ENCODE data around the gene LAMA5. TPM values are rescaled to one million over a fixed set of nuclear protein-coding genes. Genes with fewer than 3 reads are reported as not detected.

Gene LAMA5
- total and polyA plus RNA-seq, 9 donors, result 4.7 to 115 (median 42.2) TPM

DNA sequence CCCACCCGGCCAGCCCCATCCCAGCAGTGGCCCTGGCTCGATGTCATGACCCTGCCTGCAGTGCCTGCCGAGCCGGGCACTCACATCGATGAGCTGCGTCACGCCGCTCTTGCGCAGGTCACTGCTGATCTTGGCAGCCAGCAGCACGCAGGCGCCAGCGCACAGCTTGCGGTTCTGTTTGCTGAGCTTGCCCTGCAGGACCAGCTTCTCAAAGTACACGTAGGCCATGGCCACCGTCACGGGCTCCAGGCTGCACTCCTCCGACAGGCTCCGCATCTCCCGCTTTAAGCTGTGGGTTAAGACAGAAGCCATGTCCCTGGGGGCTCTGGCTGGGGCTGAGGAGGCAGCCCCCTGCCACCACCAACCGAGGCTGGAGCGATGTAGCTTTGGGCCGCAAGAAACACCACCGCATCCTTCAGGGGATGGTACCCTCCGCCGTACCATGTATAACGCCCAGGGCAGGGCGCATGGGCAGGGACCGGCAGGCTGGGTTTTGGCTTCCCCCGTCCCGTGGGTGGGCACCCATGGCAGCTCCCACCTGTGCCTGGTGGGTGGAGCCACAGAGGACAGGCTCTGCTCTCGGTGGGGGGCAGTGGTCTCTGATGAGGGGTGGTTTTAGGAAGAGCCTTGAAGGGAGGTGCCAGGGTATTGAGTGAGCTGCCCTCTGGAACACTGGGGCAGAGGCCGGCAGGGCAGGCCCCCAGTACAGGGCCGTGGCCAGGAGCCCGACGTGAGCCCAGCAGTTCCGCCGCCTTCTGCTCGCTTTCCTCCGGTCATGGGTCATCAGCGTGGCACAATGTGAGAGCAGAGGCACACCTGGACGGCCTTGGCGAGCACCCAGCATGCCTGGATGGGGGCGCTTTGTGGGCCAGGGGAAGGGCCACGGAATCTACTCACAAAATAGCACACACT lies 24.3 kb upstream of the LAMA5 start:
- no peak for DNase-seq
- H3K4me3 ChIP-seq, result no peak overlapping the region
- intact Hi-C loops (cut with DNase I), result no loop called here
- H3K27me3 ChIP-seq, result no peaks in the 10 kb centered on the region
- TF ChIP-seq POLR2A (IDR thresholded peaks at IDR 0.05), result no peak
- TF ChIP-seq, protein P1, sequence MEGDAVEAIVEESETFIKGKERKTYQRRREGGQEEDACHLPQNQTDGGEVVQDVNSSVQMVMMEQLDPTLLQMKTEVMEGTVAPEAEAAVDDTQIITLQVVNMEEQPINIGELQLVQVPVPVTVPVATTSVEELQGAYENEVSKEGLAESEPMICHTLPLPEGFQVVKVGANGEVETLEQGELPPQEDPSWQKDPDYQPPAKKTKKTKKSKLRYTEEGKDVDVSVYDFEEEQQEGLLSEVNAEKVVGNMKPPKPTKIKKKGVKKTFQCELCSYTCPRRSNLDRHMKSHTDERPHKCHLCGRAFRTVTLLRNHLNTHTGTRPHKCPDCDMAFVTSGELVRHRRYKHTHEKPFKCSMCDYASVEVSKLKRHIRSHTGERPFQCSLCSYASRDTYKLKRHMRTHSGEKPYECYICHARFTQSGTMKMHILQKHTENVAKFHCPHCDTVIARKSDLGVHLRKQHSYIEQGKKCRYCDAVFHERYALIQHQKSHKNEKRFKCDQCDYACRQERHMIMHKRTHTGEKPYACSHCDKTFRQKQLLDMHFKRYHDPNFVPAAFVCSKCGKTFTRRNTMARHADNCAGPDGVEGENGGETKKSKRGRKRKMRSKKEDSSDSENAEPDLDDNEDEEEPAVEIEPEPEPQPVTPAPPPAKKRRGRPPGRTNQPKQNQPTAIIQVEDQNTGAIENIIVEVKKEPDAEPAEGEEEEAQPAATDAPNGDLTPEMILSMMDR (IDR thresholded peaks at IDR 0.05), result no peak
- H3K9me3 ChIP-seq, result no peaks in the 10 kb centered on the region
- H3K27ac ChIP-seq, result no peak overlapping the region
- no peaks in the 10 kb centered on the region for H3K36me3 ChIP-seq
- peaks cover 9% of the 10 kb centered on the region for H3K4me1 ChIP-seq (ENCODE audit: insufficient read depth)
- 79 to 85% (median 80%) methylated on average over 43 to 44 of the region's 44 CpGs for WGBS, 3 donors

DNA sequence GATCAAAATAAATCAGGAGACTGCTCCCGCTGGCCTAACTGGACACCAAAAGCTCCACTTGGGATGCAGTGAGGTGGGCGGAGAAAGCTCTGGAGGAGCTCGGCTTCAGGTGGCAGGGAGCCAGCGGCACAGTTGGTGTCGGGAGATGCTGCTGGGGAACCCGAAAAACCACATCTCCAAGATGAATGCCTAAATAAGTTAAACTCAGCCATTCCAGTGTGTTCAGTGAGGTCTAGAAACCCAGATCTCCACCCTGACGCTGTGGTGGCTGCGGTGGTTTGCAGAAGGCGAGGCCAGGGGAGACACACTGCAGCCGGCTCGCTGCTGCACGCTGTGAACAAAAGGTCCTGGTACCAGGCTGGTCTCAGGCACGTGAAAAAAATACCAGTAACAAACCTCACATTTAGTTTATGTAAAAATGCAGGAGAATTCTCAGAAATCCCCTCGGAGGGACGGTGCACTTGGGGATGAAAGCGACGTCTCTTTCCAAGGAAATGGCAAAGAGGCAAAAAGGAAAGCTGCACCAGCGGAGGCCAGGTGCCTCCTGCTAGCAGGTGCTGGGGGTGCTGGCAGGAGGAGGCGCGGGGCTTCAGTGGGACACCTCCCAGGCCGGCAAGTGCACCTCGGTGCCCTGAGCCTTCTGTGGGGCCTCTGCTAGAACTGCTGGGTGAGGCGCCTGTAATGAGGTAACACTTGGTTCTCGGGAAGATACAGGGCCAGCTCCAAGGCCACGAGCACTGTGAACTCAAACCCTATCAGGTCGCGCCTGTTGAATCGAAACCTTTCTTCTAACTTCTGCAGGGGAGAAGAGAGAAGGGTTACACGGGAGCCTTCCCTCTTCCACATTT lies 23.4 kb upstream of the LAMA5 start:
- no peaks in the 10 kb centered on the region for H3K9me3 ChIP-seq
- DNase-seq, result no peak
- peaks cover 9% of the 10 kb centered on the region for H3K4me1 ChIP-seq (ENCODE audit: insufficient read depth)
- no peak overlapping the region for H3K4me3 ChIP-seq
- WGBS, 3 donors, result 63 to 69% (median 65%) methylated on average over 28 to 29 of the region's 29 CpGs
- intact Hi-C loops (cut with DNase I), result no loop called here
- H3K36me3 ChIP-seq, result no peaks in the 10 kb centered on the region
- TF ChIP-seq POLR2A (IDR thresholded peaks at IDR 0.05) (no peak), EP300 (IDR thresholded peaks at IDR 0.05) (no peak)
- TF ChIP-seq, protein P1 (IDR thresholded peaks at IDR 0.05), result no peak
- no peaks in the 10 kb centered on the region for H3K27me3 ChIP-seq
- H3K27ac ChIP-seq, result no peak overlapping the region

DNA sequence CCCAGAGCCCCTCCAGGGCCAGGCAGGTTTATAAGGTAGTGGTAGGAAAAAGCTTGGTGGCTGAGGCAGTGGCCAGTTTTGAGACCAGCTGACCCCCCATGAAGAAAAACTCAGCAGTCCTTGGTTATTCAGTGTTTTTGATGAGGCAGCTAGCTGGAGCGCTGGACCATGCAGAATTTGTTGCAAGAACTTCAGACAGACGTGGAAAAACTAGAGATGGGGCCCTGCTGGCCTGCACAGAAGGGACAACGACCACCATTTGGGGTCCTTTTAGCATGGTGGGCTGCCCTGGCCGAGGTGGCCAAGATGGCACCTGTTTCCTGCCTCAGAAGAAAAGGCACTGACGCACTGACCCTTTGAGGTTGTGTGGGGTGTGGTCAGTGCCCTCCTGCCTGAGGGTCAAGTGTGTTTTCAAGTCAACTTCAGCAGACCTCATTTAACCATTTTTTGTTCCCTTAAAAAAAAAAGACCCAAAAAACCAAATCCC lies 22.5 kb upstream of the LAMA5 start:
- H3K36me3 ChIP-seq, result no peaks in the 10 kb centered on the region
- H3K4me1 ChIP-seq (ENCODE audit: insufficient read depth), result peaks cover 9% of the 10 kb centered on the region
- DNase-seq, result no peak
- WGBS, 3 donors, result 66 to 82% (median 72%) methylated on average over 5 of the region's 5 CpGs
- H3K27me3 ChIP-seq, result no peaks in the 10 kb centered on the region
- intact Hi-C loops (cut with DNase I), result loop anchor here in 3 of 4 donors (5.0 kb wide), 3 partner anchors 152 to 377 kb away; partner anchors contain the start of gene OSBPL2 (in 1 of the 3)
- H3K9me3 ChIP-seq, result no peaks in the 10 kb centered on the region
- TF ChIP-seq EP300 (IDR thresholded peaks at IDR 0.05) (no peak), POLR2A (IDR thresholded peaks at IDR 0.05) (no peak)
- TF ChIP-seq, protein P1 (IDR thresholded peaks at IDR 0.05), result no peak
- no peak overlapping the region for H3K4me3 ChIP-seq
- no peak overlapping the region for H3K27ac ChIP-seq

DNA sequence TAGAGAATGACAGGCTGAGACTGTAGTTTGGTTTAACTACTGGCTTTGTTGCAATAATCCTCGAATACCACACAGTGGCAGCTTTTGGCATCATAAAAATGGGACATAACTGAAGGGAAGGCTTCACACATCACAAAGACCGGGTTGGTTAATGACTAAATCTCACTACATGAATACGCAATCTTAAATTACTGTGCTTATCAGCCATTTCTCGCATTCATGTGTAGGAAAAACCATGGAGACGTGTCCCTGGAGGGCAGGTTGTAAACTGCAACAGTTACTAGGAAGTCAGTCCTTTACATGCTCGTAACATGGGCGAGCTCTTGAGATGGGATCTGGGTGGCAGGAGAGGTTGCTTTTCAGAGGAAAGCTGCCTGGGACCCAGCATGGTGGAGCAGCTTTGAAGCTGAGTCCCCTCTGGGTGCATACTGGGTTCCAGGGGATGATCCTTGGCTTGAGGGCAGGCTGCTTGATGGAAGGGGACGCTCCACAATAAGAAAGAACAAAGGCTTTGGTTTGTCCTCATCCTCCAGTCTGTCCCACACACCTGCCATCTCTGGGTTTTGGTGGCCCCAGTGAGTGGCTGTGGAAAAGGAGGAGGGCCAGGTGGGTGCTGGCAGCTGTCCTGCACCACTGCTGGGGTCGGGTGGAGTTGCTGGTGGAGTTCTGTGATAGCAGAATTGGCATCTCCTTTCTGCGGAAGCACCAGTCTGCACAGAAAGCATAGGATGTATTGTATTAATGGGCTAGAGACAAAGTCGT lies 21.9 kb upstream of the LAMA5 start:
- Histone ChIP-seq H3K4me1 (ENCODE audit: insufficient read depth) (peaks cover 9% of the 10 kb centered on the region), H3K4me3 (no peak overlapping the region), H3K36me3 (no peaks in the 10 kb centered on the region), H3K27ac (no peak overlapping the region), H3K27me3 (no peaks in the 10 kb centered on the region), H3K9me3 (no peaks in the 10 kb centered on the region)
- intact Hi-C loops (cut with DNase I), result loop anchor here in 3 of 4 donors (5.0 kb wide), 3 partner anchors 152 to 377 kb away; partner anchors contain the start of gene OSBPL2 (in 1 of the 3)
- DNase-seq, result no peak
- no peak for TF ChIP-seq EP300 (IDR thresholded peaks at IDR 0.05)
- TF ChIP-seq POLR2A (IDR thresholded peaks at IDR 0.05), result no peak
- TF ChIP-seq, protein P1 (IDR thresholded peaks at IDR 0.05), result no peak
- 79 to 81% (median 81%) methylated on average over 11 of the region's 11 CpGs for WGBS, 3 donors

Measured in ovary (tissue), 9 donors.